ENCODE results near the gene CCL19. TPM values are rescaled to one million over a fixed set of nuclear protein-coding genes. Genes with fewer than 3 reads are reported as not detected.

The CCL19 gene
- polyA plus RNA-seq, 1 experiment: not detected

- POLR2A ChIA-PET: interaction anchor here (1.2 to 1.7 kb wide), 5 partner anchors 9 to 28 kb away, joined by 5 to 9 read pairs (median 7); partner anchors contain the start of genes GALT, IL11RA and SIGMAR1
Measured at GRCh38 chr9:34665067-34665380, 26.1 kb downstream of the CCL19 start.

GRCh38 chr9:34664281-34665066 is 26.6 kb downstream of the CCL19 start:
- Histone ChIP-seq H3K4me3 (ENCODE audit: low read depth, low read length) (peak overlapping the region; percentile 64), H3K27me3 (ENCODE audit: control insufficient read depth, insufficient read depth, low read length) (no peaks in the 10 kb centered on the region), H3K9me3 (ENCODE audit: control insufficient read depth, insufficient read depth, low read length) (no peaks in the 10 kb centered on the region), H3K27ac (ENCODE audit: low read depth, low read length) (peak overlapping the region; percentile 22)
- ChIA-PET CTCF (interaction anchor here (0.6 to 1.9 kb wide), 9 partner anchors 9 to 1381 kb away, joined by 3 to 11 read pairs (median 4); partner anchors contain the start of genes DCTN3 and GALT), POLR2A (interaction anchor here (1.2 to 1.7 kb wide), 5 partner anchors 8 to 27 kb away, joined by 5 to 9 read pairs (median 7); partner anchors contain the start of genes GALT, IL11RA and SIGMAR1)
- peak; percentile 86 for TF ChIP-seq CTCF (IDR thresholded peaks at IDR 0.05; ENCODE audit: low read depth, low read length)
- no peak for DNase-seq (ENCODE audit: low read depth, low spot score)

More at GRCh38 chr9:34665067-34665380, 26.1 kb downstream of the CCL19 start:
- DNase-seq (ENCODE audit: low read depth, low spot score): no peak
- Histone ChIP-seq H3K4me3 (ENCODE audit: low read depth, low read length) (peak overlapping the region; percentile 64), H3K27ac (ENCODE audit: low read depth, low read length) (peak overlapping the region; percentile 22), H3K27me3 (ENCODE audit: control insufficient read depth, insufficient read depth, low read length) (no peaks in the 10 kb centered on the region), H3K9me3 (ENCODE audit: control insufficient read depth, insufficient read depth, low read length) (no peaks in the 10 kb centered on the region)
- TF ChIP-seq CTCF (IDR thresholded peaks at IDR 0.05; ENCODE audit: low read depth, low read length): no peak
- CTCF ChIA-PET: interaction anchor here (0.8 to 1.8 kb wide), 7 partner anchors 9 to 151 kb away, joined by 3 to 11 read pairs (median 4); partner anchors contain the start of genes DCTN3 and GALT

GRCh38 chr9:34663303-34663605 is 27.8 kb downstream of the CCL19 start:
- Histone ChIP-seq H3K9me3 (ENCODE audit: control insufficient read depth, insufficient read depth, low read length) (no peaks in the 10 kb centered on the region), H3K27ac (ENCODE audit: low read depth, low read length) (no peak overlapping the region), H3K4me3 (ENCODE audit: low read depth, low read length) (no peak overlapping the region), H3K27me3 (ENCODE audit: control insufficient read depth, insufficient read depth, low read length) (no peaks in the 10 kb centered on the region)
- no peak for DNase-seq (ENCODE audit: low read depth, low spot score)
- ChIA-PET CTCF (interaction anchor here (1.4 to 1.9 kb wide), 2 partner anchors 29 to 39 kb away, joined by 4 read pairs; no protein-coding TSS in a partner anchor), POLR2A (no interaction called here)
- no peak for TF ChIP-seq CTCF (IDR thresholded peaks at IDR 0.05; ENCODE audit: low read depth, low read length)

GRCh38 chr9:34662526-34663302 is 28.4 kb downstream of the CCL19 start, which contains the start of gene CCL27:
Gene CCL27, minus strand, starts transcription at chr9:34662657. Its CDS starts 24 bp downstream, at chr9:34662633.
- Histone ChIP-seq H3K27me3 (ENCODE audit: control insufficient read depth, insufficient read depth, low read length) (no peaks in the 10 kb centered on the region), H3K27ac (ENCODE audit: low read depth, low read length) (no peak within 1 kb of the TSS), H3K4me3 (ENCODE audit: low read depth, low read length) (no peak within 1 kb of the TSS), H3K9me3 (ENCODE audit: control insufficient read depth, insufficient read depth, low read length) (no peaks in the 10 kb centered on the region)
- TF ChIP-seq CTCF (IDR thresholded peaks at IDR 0.05; ENCODE audit: low read depth, low read length): no peak
- DNase-seq (ENCODE audit: low read depth, low spot score): no peak
- POLR2A ChIA-PET: interaction anchor here (1.1 kb wide), 1 partner anchor 11 kb away, joined by 3 read pairs; no protein-coding TSS in a partner anchor
- CTCF ChIA-PET: interaction anchor here (1.4 to 1.9 kb wide), 2 partner anchors 29 to 40 kb away, joined by 4 read pairs; no protein-coding TSS in a partner anchor

Data from AG04450 (cell line).